Stimulated activated CD8-positive, alpha-beta memory T cell treated with anti-CD3 and anti-CD28 coated beads, Interleukin-4, amount 100 ng/mL, for 48 hours (primary cell): ENCODE results near the gene ZNF248.
"Not testable (repeated sequence)": the region's sequence is repeated elsewhere in the genome, so short reads cannot be mapped to it uniquely, and the experiment has no call there.

Experiments
- DNase-seq: peaks from one replicate; pipeline ENCODE4 v3.0.0-alpha.2; 2020

Gene ZNF248

GRCh38 chr10:37738241-37738640 lies 119.2 kb downstream of the ZNF248 start:
- not testable (repeated sequence) for DNase-seq

GRCh38 chr10:37737336-37737735 lies 120.1 kb downstream of the ZNF248 start:
- DNase-seq = no peak

GRCh38 chr10:37736120-37736519 lies 121.3 kb downstream of the ZNF248 start:
- no peak for DNase-seq

- DNase-seq = no peak
Observed at GRCh38 chr10:37734971-37735370, 122.4 kb downstream of the ZNF248 start.
